ENCODE measurements around the gene DHX38.
A peak's percentile ranks its signal among the peaks of the same experiment; 100 is the strongest.

- TF ChIP-seq EP300 (IDR thresholded peaks at IDR 0.05; ENCODE audit: borderline replicate concordance) (no peak), MAX (IDR thresholded peaks at IDR 0.05) (no peak), FOXM1 (IDR thresholded peaks at IDR 0.05; ENCODE audit: borderline replicate concordance, low read depth) (no peak), CEBPB (IDR thresholded peaks at IDR 0.05) (no peak), RAD21 (IDR thresholded peaks at IDR 0.05; ENCODE audit: low read depth) (peak; percentile 55), CREB1 (IDR thresholded peaks at IDR 0.05; ENCODE audit: low read depth) (no peak), REST (IDR thresholded peaks at IDR 0.05; ENCODE audit: low read depth) (no peak), USF1 (IDR thresholded peaks at IDR 0.05) (no peak)
Observed at GRCh38 chr16:72099377-72099818, 5.8 kb downstream of the DHX38 start.

Measured in Ishikawa (cell line).